Mucosa of descending colon (tissue), 3 donors: Measurements from ENCODE around the gene BTN1A1. TPM values are rescaled to one million over a fixed set of nuclear protein-coding genes. Genes with fewer than 3 reads are reported as not detected.

Source experiments
- ATAC-seq: fragments of 200-7000 bp; cut with Tn5 transposase; one replicate; pipeline ENCODE4 v1.9.1; 2020; ENCODE audit warnings: mild to moderate bottlenecking, moderate library complexity
- DNase-seq, 3 donors: peaks; one replicate each; pipeline ENCODE4 v3.0.0-alpha.2; 2020
- H3K36me3 ChIP-seq: fragments of 200-600 bp; one replicate; pipeline ENCODE4 v1.8.0; 2021; ENCODE audit warnings: low read depth, mild to moderate bottlenecking
- H3K4me1 ChIP-seq: fragments of 200-600 bp; one replicate; pipeline ENCODE4 v1.8.0; 2021; ENCODE audit warnings: low read depth, mild to moderate bottlenecking
- H3K4me3 ChIP-seq: fragments of 200-600 bp; one replicate; pipeline ENCODE4 v1.8.0; 2021; ENCODE audit warnings: mild to moderate bottlenecking
- H3K9me3 ChIP-seq: fragments of 200-600 bp; one replicate; pipeline ENCODE4 v1.8.0; 2021; ENCODE audit warnings: mild to moderate bottlenecking
- CTCF ChIP-seq: fragments of 200-600 bp; IDR thresholded peaks from one replicate; pipeline ENCODE4 v1.8.0; 2022; ENCODE audit warnings: antibody characterized with exemption, mild to moderate bottlenecking
- intact Hi-C, 2 donors: fragments of 100-400 bp; cut with DNase I in 1 of 2; cut with micrococcal nuclease in 1 of 2; formaldehyde crosslinking; loops; one replicate each; pipeline versions ENCODE4 v1.11.0 to v1.11.1; 2022; cut with DNase I, micrococcal nuclease
- total RNA-seq, 3 donors: library from RNA; stranded (reverse); fragmentation: NEBNext Ultra II Directional in 2 of 3; extraction: Animal tissue kit (Norgen Biotek cat#: 25700) in 2 of 3; gene quantifications; one replicate each; pipeline versions ENCODE4 v1.2.1 to v1.2.4, GENCODE V29; 2021 to 2023
- donor health status: DM: no; HTN: no; CAD: no; lungs with moderate emphysema.
- donor health status: DM: no; HTN: no; CAD: no.
- donor health status: DM: no; HTN: yes; CAD: no.

The BTN1A1 gene
- total RNA-seq, 3 donors from 2014 or later = not detected

DNA sequence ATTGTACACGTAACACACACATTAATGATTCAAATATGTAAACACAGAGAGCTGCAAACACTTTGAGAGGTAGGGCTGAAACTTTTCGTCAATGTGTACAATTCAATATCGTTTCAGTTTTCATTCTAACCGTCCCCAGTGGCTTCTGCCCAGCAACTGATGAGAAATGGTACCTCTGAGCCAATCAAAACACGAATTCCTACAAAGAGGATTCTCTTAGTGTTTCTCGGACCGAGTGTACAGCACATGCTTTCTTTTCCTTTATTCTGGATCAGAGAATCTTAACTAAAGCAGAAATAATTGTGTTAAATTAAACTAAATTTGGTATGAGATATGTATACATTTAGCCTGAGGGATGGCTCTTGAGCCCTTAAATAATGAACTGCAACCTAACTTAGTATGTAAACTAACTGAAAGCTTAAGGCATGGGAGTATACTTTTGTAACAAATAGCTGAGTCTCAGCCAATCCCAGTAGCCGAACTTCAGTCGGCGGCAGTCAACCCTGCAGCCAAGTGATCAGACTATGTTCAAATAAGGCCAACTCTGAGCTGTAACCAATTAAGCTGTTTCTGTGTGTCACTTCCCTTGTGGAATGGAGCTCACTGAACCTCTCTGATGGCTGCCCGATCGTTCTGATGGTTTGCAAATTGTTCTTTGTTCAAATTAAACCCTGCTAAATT, 26.2 kb upstream of the BTN1A1 start:
- H3K9me3 ChIP-seq = no peaks in the 10 kb centered on the region
- H3K4me3 ChIP-seq = peak overlapping the region; percentile 22
- peaks cover 21% of the 10 kb centered on the region for H3K4me1 ChIP-seq
- no peak for TF ChIP-seq CTCF
- peak; percentile 94 for ATAC-seq
- intact Hi-C loops = no loop called here
- peaks cover 4% of the 10 kb centered on the region for H3K36me3 ChIP-seq
- DNase-seq = peak; percentile 78 to 92 (median 90)

DNA sequence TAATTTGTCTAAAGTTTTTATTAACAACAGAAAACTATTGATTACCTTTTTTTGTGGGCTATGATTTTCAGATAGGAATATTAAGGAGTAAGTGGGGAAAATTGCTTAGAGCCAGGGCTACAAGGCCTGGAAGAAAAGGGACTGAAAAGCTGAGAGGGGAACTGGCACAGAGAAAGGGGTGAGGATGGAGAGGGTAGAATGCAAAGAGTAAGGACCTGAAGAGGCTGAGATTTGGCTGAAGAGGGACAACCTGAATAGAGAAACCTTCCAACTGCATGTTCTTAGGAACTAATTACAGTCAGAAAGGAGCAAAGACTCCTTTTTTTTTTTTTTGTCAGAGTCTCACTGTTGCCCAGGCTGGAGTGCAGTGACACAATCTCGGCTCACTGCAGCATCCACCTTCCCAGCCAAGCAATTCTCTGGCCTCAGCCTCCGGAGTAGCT, 25.6 kb upstream of the BTN1A1 start:
- ATAC-seq = no peak
- TF ChIP-seq CTCF = no peak
- Histone ChIP-seq H3K9me3 (no peaks in the 10 kb centered on the region), H3K4me3 (no peak overlapping the region), H3K36me3 (peaks cover 4% of the 10 kb centered on the region), H3K4me1 (peaks cover 21% of the 10 kb centered on the region)
- intact Hi-C loops = no loop called here
- DNase-seq = peak in 1 of 3 donors; percentile 19

DNA sequence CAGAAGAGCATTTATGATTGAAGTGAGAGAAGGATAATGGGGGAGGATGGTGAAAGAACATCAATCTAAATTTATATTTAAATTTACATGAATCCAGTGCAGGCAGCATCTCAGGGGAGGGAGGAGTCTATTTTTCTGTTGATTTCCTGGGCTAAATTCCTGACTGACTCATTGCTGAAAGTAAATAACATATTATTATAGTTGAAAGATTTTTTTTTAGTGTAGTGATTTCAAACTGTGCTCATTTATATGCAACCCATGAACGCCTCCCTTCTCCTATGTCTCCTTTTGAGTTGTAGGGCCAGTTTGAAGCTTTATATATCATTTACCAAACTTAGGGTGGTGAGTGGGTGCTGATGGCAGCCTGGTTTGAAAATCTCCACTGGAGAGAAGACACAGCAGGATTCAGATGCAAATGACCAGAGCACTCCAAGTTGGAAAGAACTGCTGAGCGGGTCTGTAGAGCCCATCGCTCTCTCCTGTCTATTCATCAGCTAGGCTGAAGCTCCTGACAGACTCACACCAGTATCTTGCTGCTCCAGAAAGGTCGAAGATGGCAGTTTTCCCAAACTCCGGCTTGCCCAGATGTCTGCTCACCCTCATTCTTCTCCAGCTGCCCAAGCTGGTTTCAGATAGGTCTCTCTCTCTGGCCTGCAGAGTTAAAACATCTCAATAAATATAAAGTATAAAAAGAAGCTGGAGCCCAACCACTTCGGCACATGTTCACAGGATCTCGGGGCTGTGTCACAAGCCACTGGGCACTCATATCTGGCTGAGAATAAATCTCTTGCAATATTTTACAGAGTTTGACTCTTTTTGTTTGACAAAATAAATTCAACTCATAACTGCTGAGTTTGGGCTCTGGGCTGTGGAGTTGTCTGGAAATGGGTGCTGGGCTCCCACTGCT, 24.0 kb upstream of the BTN1A1 start:
- no peak overlapping the region for H3K4me3 ChIP-seq
- no peak for DNase-seq
- intact Hi-C loops = no loop called here
- H3K36me3 ChIP-seq = peaks cover 4% of the 10 kb centered on the region
- peaks cover 21% of the 10 kb centered on the region for H3K4me1 ChIP-seq
- no peaks in the 10 kb centered on the region for H3K9me3 ChIP-seq
- no peak for ATAC-seq
- no peak for TF ChIP-seq CTCF

GRCh38 chr6:26476896-26477295, 23.2 kb upstream of the BTN1A1 start:
- Histone ChIP-seq H3K4me1 (peaks cover 21% of the 10 kb centered on the region), H3K4me3 (no peak overlapping the region), H3K36me3 (peaks cover 4% of the 10 kb centered on the region), H3K9me3 (no peaks in the 10 kb centered on the region)
- TF ChIP-seq CTCF = no peak
- intact Hi-C loops = no loop called here
- ATAC-seq = no peak
- DNase-seq = no peak

GRCh38 chr6:26477426-26477825, 22.7 kb upstream of the BTN1A1 start:
- Histone ChIP-seq H3K9me3 (no peaks in the 10 kb centered on the region), H3K36me3 (peaks cover 4% of the 10 kb centered on the region), H3K4me1 (peaks cover 21% of the 10 kb centered on the region), H3K4me3 (no peak overlapping the region)
- no peak for ATAC-seq
- intact Hi-C loops = no loop called here
- TF ChIP-seq CTCF = no peak
- peak in 1 of 3 donors; percentile 23 for DNase-seq
